Lower leg skin (tissue), 4 donors: ENCODE measurements around the gene GIMAP5. TPM values are rescaled to one million over a fixed set of nuclear protein-coding genes. Genes with fewer than 3 reads are reported as not detected.

ENCODE experiments used
- DNase-seq, 2 donors: peaks; one replicate each; pipeline ENCODE4 v3.0.0-alpha.2; 2019; ENCODE audit warnings: low spot score in 2 of 2
- H3K4me3 ChIP-seq: fragments of 200-600 bp; sonication (generic); 2 replicates; pipeline ENCODE4 v1.5.1; 2017; ENCODE audit warnings: mild to moderate bottlenecking, low read depth; ENCODE audit not compliant: poor library complexity, severe bottlenecking
- CTCF ChIP-seq, 3 donors: fragments of 450-650 bp; IDR thresholded peaks; one replicate each; pipeline ENCODE4 v1.5.1; 2016; ENCODE audit warnings: antibody characterized with exemption in 3 of 3, mild to moderate bottlenecking in 3 of 3, moderate library complexity in 2 of 3
- POLR2A ChIP-seq, 2 donors: fragments of 450-650 bp; IDR thresholded peaks; one replicate each; pipeline ENCODE4 v1.6.1; 2016 to 2017; ENCODE audit warnings: antibody characterized with exemption in 2 of 2, mild to moderate bottlenecking in 1 of 2, moderate library complexity in 1 of 2
- WGBS, 2 donors: methylation state at CpG; one replicate each; pipeline ENCODE4 v1.1.5; 2018; 5-methylcytosine and 5-hydroxymethylcytosine counted together
- intact Hi-C: fragments of 100-400 bp; cut with DNase I; formaldehyde crosslinking; loops from one replicate; pipeline ENCODE4 v1.15.0; 2023; ENCODE audit warnings: low total_unique reads
- total RNA-seq, 4 donors: library from RNA; depleted of rRNA; stranded (reverse); fragments of >200 nt; gene quantifications; one replicate each; pipeline ENCODE4 v1.1.0, GENCODE V29; 2016

GIMAP5 gene
- total RNA-seq, 4 donors from 2014 or later: 4.6 to 18.7 (median 10.9) TPM

GRCh38 chr7:150715738-150716137, 21.5 kb upstream of the GIMAP5 start:
- intact Hi-C loops: no loop called here
- no peak for DNase-seq
- H3K4me3 ChIP-seq: no peak overlapping the region
- TF ChIP-seq POLR2A (IDR thresholded peaks at IDR 0.05) (no peak), CTCF (IDR thresholded peaks at IDR 0.05) (no peak)
- 57 to 69% methylated on average over 4 of the region's 4 CpGs for WGBS, 2 donors

- intact Hi-C loops: no loop called here
- peak in 1 of 2 donors; percentile 33 for DNase-seq
- peak within 1 kb of the TSS; percentile 7 for H3K4me3 ChIP-seq
- 38 to 48% methylated on average over 5 of the region's 5 CpGs for WGBS, 2 donors
- TF ChIP-seq CTCF (IDR thresholded peaks at IDR 0.05) (no peak), POLR2A (IDR thresholded peaks at IDR 0.05) (no peak)
These were observed 20.9 kb upstream of the GIMAP5 start, which contains the start of gene GIMAP1 for GRCh38 chr7:150716368-150716767. Gene GIMAP1, plus strand, starts transcription at chr7:150716613. Its CDS starts 2,435 bp downstream, at chr7:150719048.

GRCh38 chr7:150716939-150717338, 20.3 kb upstream of the GIMAP5 start:
- DNase-seq: no peak
- H3K4me3 ChIP-seq: peak overlapping the region; percentile 7
- intact Hi-C loops: no loop called here
- TF ChIP-seq POLR2A (IDR thresholded peaks at IDR 0.05): no peak
- no peak for TF ChIP-seq CTCF (IDR thresholded peaks at IDR 0.05)
- WGBS, 2 donors: 20 to 41% methylated on average over 4 of the region's 4 CpGs

GRCh38 chr7:150717814-150718420, 19.3 kb upstream of the GIMAP5 start:
- no peak for DNase-seq
- H3K4me3 ChIP-seq: no peak overlapping the region
- intact Hi-C loops: no loop called here
- no peak for TF ChIP-seq POLR2A (IDR thresholded peaks at IDR 0.05)
- TF ChIP-seq CTCF (IDR thresholded peaks at IDR 0.05): no peak
- 54 to 55% methylated on average over 4 of the region's 4 CpGs for WGBS, 2 donors

GRCh38 chr7:150719436-150719835, 17.8 kb upstream of the GIMAP5 start:
- H3K4me3 ChIP-seq: no peak overlapping the region
- intact Hi-C loops: no loop called here
- 80 to 86% methylated on average over 4 of the region's 4 CpGs for WGBS, 2 donors
- TF ChIP-seq POLR2A (IDR thresholded peaks at IDR 0.05) (no peak), CTCF (IDR thresholded peaks at IDR 0.05) (no peak)
- no peak for DNase-seq
